ENCODE measurements around the gene UCK2. TPM values are rescaled to one million over a fixed set of nuclear protein-coding genes. Genes with fewer than 3 reads are reported as not detected.

Gene UCK2
- total and polyA plus RNA-seq, 2 donors (not counting 1 experiment from before 2014, with no cell fraction given), result 8.9 to 11.5 TPM

- no peaks in the 10 kb centered on the region for H3K27me3 Mint-ChIP-seq
- intact Hi-C loops (cut with micrococcal nuclease), result loop anchor here (5.0 kb wide), 1 partner anchor 53 kb away; the partner anchor contains the start of gene UCK2
- Histone ChIP-seq H3K4me3 (ENCODE audit: control extremely low read depth in 1 of 5, extremely low read depth in 1 of 5, insufficient read depth in 1 of 5, low read depth in 2 of 5, low read length in 4 of 5) (no peak overlapping the region), H3K79me2 (ENCODE audit: control insufficient read depth, insufficient read depth, low read length) (peaks cover 10% of the 10 kb centered on the region), H3K4me1 (ENCODE audit: control insufficient read depth in 2 of 2, insufficient read depth in 2 of 2, low read length in 2 of 2) (peaks cover 19 to 20% of the 10 kb centered on the region in 2 donors), H2AFZ (ENCODE audit: insufficient read depth, low read depth, low read length, poor library complexity, severe bottlenecking) (no peak overlapping the region), H3K27ac (ENCODE audit: low read length in 2 of 2) (no peak overlapping the region), H3K27me3 (replicated peaks in 1 of 4; ENCODE audit: control extremely low read depth in 1 of 4, control insufficient read depth in 3 of 4, insufficient read depth in 4 of 4, low read length in 3 of 4) (no peaks in the 10 kb centered on the region), H3K36me3 (replicated peaks in 1 of 2; ENCODE audit: control extremely low read depth in 1 of 2, control insufficient read depth in 1 of 2, extremely low read depth in 1 of 2, insufficient read depth in 2 of 2, low read length in 1 of 2) (peaks cover 0 to 1% of the 10 kb centered on the region in 2 experiments), H3K9ac (ENCODE audit: low read length) (no peak overlapping the region), H4K20me1 (ENCODE audit: control insufficient read depth, insufficient read depth, low read length, poor library complexity, severe bottlenecking) (no peaks in the 10 kb centered on the region), H3K4me2 (replicated peaks; ENCODE audit: low read depth, low read length, poor library complexity, severe bottlenecking) (no peak overlapping the region), H3K9me3 (ENCODE audit: control extremely low read depth in 1 of 3, control insufficient read depth in 2 of 3, insufficient read depth in 1 of 3, low read length in 2 of 3) (peaks cover 3 to 8% (median 3%) of the 10 kb centered on the region in 3 donors)
- ChIA-PET POLR2A (no interaction called here), CTCF (no interaction called here)
- no peak for DNase-seq
- H3K9me3 Mint-ChIP-seq (ENCODE audit: insufficient read depth), result peaks cover 5% of the 10 kb centered on the region
- H3K4me3 Mint-ChIP-seq, result no peak overlapping the region
- no peak overlapping the region for H3K27ac Mint-ChIP-seq
- no peak for TF ChIP-seq EZH2 (IDR thresholded peaks at IDR 0.05; ENCODE audit: borderline replicate concordance, insufficient read depth, low read depth, low read length, poor library complexity, severe bottlenecking)
- H3K4me1 Mint-ChIP-seq, result peaks cover 39% of the 10 kb centered on the region
- ATAC-seq (ENCODE audit: low read depth), result no peak
- 96% methylated on average over 4 of the region's 4 CpGs for WGBS (ENCODE audit: insufficient coverage)
Observed at GRCh38 chr1:165879946-165880345, 52.5 kb downstream of the UCK2 start.

- H3K9me3 ChIP-seq (ENCODE audit: control extremely low read depth in 1 of 3, control insufficient read depth in 2 of 3, insufficient read depth in 1 of 3, low read length in 2 of 3), result peaks cover 3 to 8% (median 3%) of the 10 kb centered on the region in 3 donors
- no peak for ATAC-seq (ENCODE audit: low read depth)
- H2AFZ ChIP-seq (ENCODE audit: insufficient read depth, low read depth, low read length, poor library complexity, severe bottlenecking), result no peak overlapping the region
- peaks cover 0 to 1% of the 10 kb centered on the region in 2 experiments for H3K36me3 ChIP-seq (replicated peaks in 1 of 2; ENCODE audit: control extremely low read depth in 1 of 2, control insufficient read depth in 1 of 2, extremely low read depth in 1 of 2, insufficient read depth in 2 of 2, low read length in 1 of 2)
- WGBS (ENCODE audit: insufficient coverage), result no CpG with 5 or more reads among the region's 5 CpGs
- no peaks in the 10 kb centered on the region for H3K27me3 ChIP-seq (replicated peaks in 1 of 4; ENCODE audit: control extremely low read depth in 1 of 4, control insufficient read depth in 3 of 4, insufficient read depth in 4 of 4, low read length in 3 of 4)
- Mint-ChIP-seq H3K4me1 (peaks cover 38% of the 10 kb centered on the region), H3K9me3 (ENCODE audit: insufficient read depth) (peaks cover 5% of the 10 kb centered on the region), H3K27me3 (no peaks in the 10 kb centered on the region), H3K27ac (no peak overlapping the region), H3K4me3 (no peak overlapping the region)
- ChIA-PET CTCF (no interaction called here), POLR2A (no interaction called here)
- H3K9ac ChIP-seq (ENCODE audit: low read length), result no peak overlapping the region
- H3K4me3 ChIP-seq (ENCODE audit: control extremely low read depth in 1 of 5, extremely low read depth in 1 of 5, insufficient read depth in 1 of 5, low read depth in 2 of 5, low read length in 4 of 5), result no peak overlapping the region
- H3K4me1 ChIP-seq (ENCODE audit: control insufficient read depth in 2 of 2, insufficient read depth in 2 of 2, low read length in 2 of 2), result peaks cover 11 to 15% of the 10 kb centered on the region in 2 donors
- no peak for DNase-seq
- intact Hi-C loops (cut with micrococcal nuclease), result no loop called here
- H3K27ac ChIP-seq (ENCODE audit: low read length in 2 of 2), result no peak overlapping the region
- H3K79me2 ChIP-seq (ENCODE audit: control insufficient read depth, insufficient read depth, low read length), result peaks cover 13% of the 10 kb centered on the region
- no peaks in the 10 kb centered on the region for H4K20me1 ChIP-seq (ENCODE audit: control insufficient read depth, insufficient read depth, low read length, poor library complexity, severe bottlenecking)
- TF ChIP-seq EZH2 (IDR thresholded peaks at IDR 0.05; ENCODE audit: borderline replicate concordance, insufficient read depth, low read depth, low read length, poor library complexity, severe bottlenecking), result no peak
- no peak for TF ChIP-seq CTCF (IDR thresholded peaks at IDR 0.05)
- H3K4me2 ChIP-seq (replicated peaks; ENCODE audit: low read depth, low read length, poor library complexity, severe bottlenecking), result no peak overlapping the region
Observed at GRCh38 chr1:165880993-165881392, 53.6 kb downstream of the UCK2 start.

Data from B cell (primary cell).